NT2/D1 (cell line): ENCODE measurements around the gene RHEB.

Experiments used
- SUZ12 ChIP-seq: IDR thresholded peaks from 2 replicates; pipeline ENCODE4 v1.6.1; 2011; ENCODE audit not compliant: insufficient read length, insufficient read depth; ENCODE audit errors: extremely low read depth
- YY1 ChIP-seq: IDR thresholded peaks from 2 replicates; pipeline ENCODE4 v1.6.1; 2011; ENCODE audit not compliant: insufficient read length, insufficient read depth
- ZNF274 ChIP-seq: IDR thresholded peaks from 2 replicates; pipeline ENCODE4 v1.6.1; 2011; ENCODE audit warnings: mild to moderate bottlenecking, low read depth, low read length

GRCh38 chr7:151423936-151424335, 95.8 kb downstream of the RHEB start:
- no peak for TF ChIP-seq YY1
- TF ChIP-seq ZNF274 = no peak
- TF ChIP-seq SUZ12 = no peak
